CD14-positive monocyte (primary cell): Measurements from ENCODE around the gene NMNAT3. TPM values are rescaled to one million over a fixed set of nuclear protein-coding genes. Genes with fewer than 3 reads are reported as not detected.

Experiments
- DNase-seq, 3 donors: peaks; one replicate each; pipeline ENCODE4 v3.0.0-alpha.2; 2011 to 2022
- H2AFZ ChIP-seq: 2 replicates; pipeline ENCODE4 v1.6.0; 2012; ENCODE audit warnings: mild to moderate bottlenecking, low read depth, low read length, inconsistent platforms; ENCODE audit not compliant: insufficient read depth, poor library complexity, severe bottlenecking
- H3K27ac ChIP-seq, 2 donors: 1 replicate in 1 of 2; 2 replicates in 1 of 2; pipeline ENCODE4 v1.5.1; 2012 to 2013; ENCODE audit warnings: low read length in 2 of 2, control low read depth in 1 of 2, inconsistent platforms in 1 of 2, low read depth in 1 of 2, mild to moderate bottlenecking in 1 of 2
- H3K27me3 ChIP-seq, 2 donors: one replicate each; pipeline versions ENCODE4 v1.6.0 to v1.6.1; 2011 to 2013; ENCODE audit warnings: low read length in 2 of 2; ENCODE audit not compliant: control insufficient read depth in 2 of 2, insufficient read depth in 2 of 2
- H3K36me3 ChIP-seq, 2 donors: replicated peaks in 1 of 2; 1 replicate in 1 of 2; 2 replicates in 1 of 2; pipeline versions ENCODE4 v1.5.1 to v1.6.1; 2012 to 2013; ENCODE audit warnings: low read length in 2 of 2, control low read depth in 1 of 2, inconsistent platforms in 1 of 2, mild to moderate bottlenecking in 1 of 2; ENCODE audit not compliant: insufficient read depth in 2 of 2, control insufficient read depth in 1 of 2
- H3K4me1 ChIP-seq, 2 donors: 1 replicate in 1 of 2; 2 replicates in 1 of 2; pipeline versions ENCODE4 v1.5.1 to v1.6.1; 2012 to 2013; ENCODE audit warnings: low read length in 2 of 2, control low read depth in 1 of 2, inconsistent platforms in 1 of 2, mild to moderate bottlenecking in 1 of 2, moderate library complexity in 1 of 2; ENCODE audit not compliant: insufficient read depth in 2 of 2, control insufficient read depth in 1 of 2
- H3K4me2 ChIP-seq: replicated peaks from 2 replicates; pipeline ENCODE3; 2012; ENCODE audit warnings: low read length, moderate library complexity, mild to moderate bottlenecking; ENCODE audit not compliant: poor library complexity, severe bottlenecking; ENCODE audit errors: extremely low read depth
- H3K4me3 ChIP-seq, 3 experiments: fragments of 200-600 bp in 1 of 3; sonication (generic) in 1 of 3; replicated peaks in 1 of 3; 1 replicate in 2 of 3; 2 replicates in 1 of 3; pipeline ENCODE4 v1.5.1; 2011 to 2013; ENCODE audit warnings: low read length in 3 of 3, mild to moderate bottlenecking in 3 of 3, control low read depth in 2 of 3, low read depth in 2 of 3, inconsistent platforms in 1 of 3, moderate library complexity in 1 of 3
- H3K79me2 ChIP-seq: 2 replicates; pipeline ENCODE4 v1.6.0; 2012; ENCODE audit warnings: mild to moderate bottlenecking, control low read depth, inconsistent platforms, low read length, moderate library complexity; ENCODE audit not compliant: insufficient read depth
- H3K9ac ChIP-seq: 2 replicates; pipeline ENCODE4 v1.6.0; 2017; ENCODE audit warnings: low read length, mild to moderate bottlenecking; ENCODE audit not compliant: insufficient read depth, poor library complexity, severe bottlenecking
- H3K9me3 ChIP-seq, 2 donors: replicated peaks in 1 of 2; 1 replicate in 1 of 2; 2 replicates in 1 of 2; pipeline versions ENCODE4 v1.5.1 to v1.6.1; 2012 to 2013; ENCODE audit warnings: low read length in 2 of 2, control low read depth in 1 of 2; ENCODE audit not compliant: control insufficient read depth in 1 of 2, insufficient read depth in 1 of 2
- H4K20me1 ChIP-seq: 2 replicates; pipeline ENCODE4 v1.6.0; 2012; ENCODE audit warnings: mild to moderate bottlenecking, low read length, control low read depth, moderate library complexity; ENCODE audit not compliant: insufficient read depth
- H3K27ac Mint-ChIP-seq, 7 donors: one replicate each; pipeline ENCODE4 v1.8.0; 2020; ENCODE audit warnings: mild to moderate bottlenecking in 7 of 7, mixed read lengths in 7 of 7, moderate library complexity in 6 of 7, inconsistent platforms in 2 of 7
- H3K27me3 Mint-ChIP-seq, 3 donors: one replicate each; pipeline ENCODE4 v1.8.0; 2021 to 2022; ENCODE audit warnings: low read depth in 3 of 3, mild to moderate bottlenecking in 3 of 3, mixed read lengths in 3 of 3, moderate library complexity in 3 of 3, inconsistent platforms in 1 of 3
- H3K36me3 Mint-ChIP-seq, 2 donors: one replicate each; pipeline ENCODE4 v1.8.0; 2020; ENCODE audit warnings: mixed read lengths in 2 of 2, inconsistent platforms in 1 of 2, mild to moderate bottlenecking in 1 of 2
- H3K4me1 Mint-ChIP-seq: one replicate; pipeline ENCODE4 v1.8.0; 2020; ENCODE audit warnings: mild to moderate bottlenecking, mixed read lengths
- H3K4me3 Mint-ChIP-seq, 2 donors: one replicate each; pipeline ENCODE4 v1.8.0; 2020; ENCODE audit warnings: mild to moderate bottlenecking in 2 of 2, mixed read lengths in 2 of 2, moderate library complexity in 1 of 2
- H3K9me3 Mint-ChIP-seq, 7 donors: one replicate each; pipeline ENCODE4 v1.8.0; 2020 to 2022; ENCODE audit warnings: mixed read lengths in 7 of 7, mild to moderate bottlenecking in 6 of 7, moderate library complexity in 6 of 7, inconsistent platforms in 2 of 7
- CTCF ChIP-seq: fragments of 200-600 bp; IDR thresholded peaks from one replicate; pipeline ENCODE4 v1.8.0; 2022; ENCODE audit warnings: antibody characterized with exemption, mild to moderate bottlenecking
- WGBS: methylation state at CpG from one replicate; pipeline ENCODE4 v1.1.5; 2013; ENCODE audit warnings: missing lambda C conversion rate; ENCODE audit not compliant: insufficient coverage; 5-methylcytosine and 5-hydroxymethylcytosine counted together
- intact Hi-C, 2 donors: fragments of 100-400 bp; cut with micrococcal nuclease; formaldehyde crosslinking; loops; one replicate each; pipeline versions ENCODE4 v1.15.0 to v1.15.1; 2023
- polyA plus RNA-seq, 3 donors: library from polyadenylated mRNA; depleted of rRNA in 1 of 3; unstranded in 2 of 3; stranded (reverse) in 1 of 3; fragments of 300-500 nt in 2 of 3; fragments of >200 nt in 1 of 3; fragmentation: Illumina TruSeq in 2 of 3; gene quantifications; 1 replicate in 2 of 3; 2 replicates in 1 of 3; pipeline ENCODE4 v1.2.3, GENCODE V29; 2012 to 2021

The NMNAT3 gene
- polyA plus RNA-seq, 3 donors, result 1.4 to 5.7 (median 2.9) TPM

GRCh38 chr3:139659511-139659910 lies 18.3 kb downstream of the NMNAT3 start:
- Mint-ChIP-seq H3K4me1 (peaks cover 5% of the 10 kb centered on the region), H3K36me3 (peaks cover 2 to 13% of the 10 kb centered on the region in 2 donors), H3K27me3 (peaks cover 0 to 3% (median 1%) of the 10 kb centered on the region in 3 donors), H3K4me3 (no peak overlapping the region), H3K27ac (no peak overlapping the region), H3K9me3 (no peaks in the 10 kb centered on the region)
- Histone ChIP-seq H2AFZ (no peak overlapping the region), H3K9ac (no peak overlapping the region), H4K20me1 (no peaks in the 10 kb centered on the region), H3K4me1 (no peaks in the 10 kb centered on the region), H3K79me2 (no peaks in the 10 kb centered on the region), H3K27ac (no peak overlapping the region), H3K27me3 (no peaks in the 10 kb centered on the region), H3K4me3 (no peak overlapping the region), H3K36me3 (no peaks in the 10 kb centered on the region), H3K4me2 (no peak overlapping the region), H3K9me3 (no peaks in the 10 kb centered on the region)
- 92% methylated on average over 4 of the region's 4 CpGs for WGBS
- no peak for TF ChIP-seq CTCF
- intact Hi-C loops, result no loop called here
- no peak for DNase-seq

- H3K4me3 Mint-ChIP-seq, result no peak overlapping the region
- DNase-seq, result no peak
- Histone ChIP-seq H3K79me2 (no peaks in the 10 kb centered on the region), H3K4me1 (peaks cover 0 to 3% of the 10 kb centered on the region in 2 donors), H3K27me3 (no peaks in the 10 kb centered on the region), H4K20me1 (no peaks in the 10 kb centered on the region), H3K4me2 (no peak overlapping the region), H3K9ac (no peak overlapping the region), H3K36me3 (no peaks in the 10 kb centered on the region), H3K27ac (no peak overlapping the region), H3K9me3 (no peaks in the 10 kb centered on the region), H3K4me3 (no peak overlapping the region), H2AFZ (no peak overlapping the region)
- TF ChIP-seq CTCF, result no peak
- peaks cover 6% of the 10 kb centered on the region for H3K4me1 Mint-ChIP-seq
- intact Hi-C loops, result no loop called here
- H3K27me3 Mint-ChIP-seq, result peaks cover 0 to 2% (median 1%) of the 10 kb centered on the region in 3 donors
- H3K36me3 Mint-ChIP-seq, result peaks cover 2 to 13% of the 10 kb centered on the region in 2 donors
- 100% methylated on average over 2 of the region's 3 CpGs for WGBS
- H3K9me3 Mint-ChIP-seq, result no peaks in the 10 kb centered on the region
- H3K27ac Mint-ChIP-seq, result peak overlapping the region in 1 of 7 donors; percentile 50
Observed at GRCh38 chr3:139657936-139658335, 19.8 kb downstream of the NMNAT3 start.
